Muscle of leg (tissue), 11 donors: Measurements from ENCODE around the gene SLC6A6. TPM values are rescaled to one million over a fixed set of nuclear protein-coding genes. Genes with fewer than 3 reads are reported as not detected.

Experiments used
- DNase-seq: peaks from one replicate; pipeline ENCODE4 v3.0.0; 2013
- H3K27ac ChIP-seq: one replicate; pipeline ENCODE4 v1.5.1; 2013; ENCODE audit warnings: mild to moderate bottlenecking, low read length, control low read depth
- H3K27me3 ChIP-seq: one replicate; pipeline ENCODE4 v1.6.1; 2013; ENCODE audit warnings: low read length; ENCODE audit not compliant: control insufficient read depth, insufficient read depth
- H3K36me3 ChIP-seq: one replicate; pipeline ENCODE4 v1.6.1; 2013; ENCODE audit warnings: low read length; ENCODE audit not compliant: control insufficient read depth, insufficient read depth
- H3K4me1 ChIP-seq: one replicate; pipeline ENCODE4 v1.6.1; 2013; ENCODE audit warnings: low read length; ENCODE audit not compliant: control insufficient read depth, insufficient read depth
- H3K4me3 ChIP-seq: one replicate; pipeline ENCODE4 v1.5.1; 2013; ENCODE audit warnings: low read length, control low read depth
- H3K9me3 ChIP-seq: replicated peaks from 2 replicates; pipeline ENCODE4 v1.6.1; 2013; ENCODE audit warnings: low read depth, low read length; ENCODE audit not compliant: control insufficient read depth
- WGBS: methylation state at CpG from one replicate; pipeline ENCODE4 v1.1.5; 2013; ENCODE audit warnings: missing lambda C conversion rate; ENCODE audit not compliant: insufficient coverage; 5-methylcytosine and 5-hydroxymethylcytosine counted together
- polyA plus RNA-seq, 8 donors: library from polyadenylated mRNA; unstranded; fragments of 120-200 nt; gene quantifications; one replicate each; pipeline versions ENCODE4 v1.2.1 to v1.2.3, GENCODE V29; 2013; ENCODE audit warnings: inconsistent platforms in 1 of 8, low replicate concordance in 1 of 8; ENCODE audit not compliant: insufficient read length in 8 of 8, insufficient read depth in 1 of 8
- total RNA-seq: library from RNA; stranded (reverse); fragments of 120-200 nt; gene quantifications from one replicate; pipeline ENCODE4 v1.2.4, GENCODE V29; 2013

The SLC6A6 gene
- total and polyA plus RNA-seq, 9 donors, result 2.6 to 4.7 (median 4.0) TPM

- H3K4me3 ChIP-seq, result no peak overlapping the region
- H3K27me3 ChIP-seq, result no peaks in the 10 kb centered on the region
- no peak for DNase-seq
- 71% methylated on average over 6 of the region's 7 CpGs for WGBS
- peaks cover 43% of the 10 kb centered on the region for H3K4me1 ChIP-seq
- no peaks in the 10 kb centered on the region for H3K9me3 ChIP-seq
- no peak overlapping the region for H3K27ac ChIP-seq
- peaks cover 30% of the 10 kb centered on the region for H3K36me3 ChIP-seq
Observed at GRCh38 chr3:14518432-14518802, 116.0 kb downstream of the SLC6A6 start.

DNA sequence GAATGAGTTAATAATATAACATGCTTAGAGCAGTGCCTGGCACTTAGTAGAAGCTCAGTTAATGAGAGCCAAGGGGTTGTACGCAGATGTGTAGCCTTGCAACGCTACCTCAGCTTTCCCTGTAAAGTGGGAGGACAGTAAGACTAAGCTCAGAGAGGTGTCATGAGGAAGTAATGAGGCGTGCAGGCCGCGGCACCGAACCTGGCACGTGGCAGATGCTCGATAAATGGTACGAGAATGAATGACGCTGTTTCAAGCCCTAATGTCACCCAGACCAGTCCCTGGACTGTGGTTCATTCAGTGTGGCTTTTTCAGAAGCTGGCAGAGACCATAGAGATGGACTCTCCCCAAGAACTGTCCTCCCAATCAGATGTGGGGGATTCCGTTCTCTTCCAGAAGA lies 116.5 kb downstream of the SLC6A6 start:
- Histone ChIP-seq H3K27ac (no peak overlapping the region), H3K36me3 (peaks cover 28% of the 10 kb centered on the region), H3K9me3 (no peaks in the 10 kb centered on the region), H3K27me3 (no peaks in the 10 kb centered on the region), H3K4me3 (no peak overlapping the region), H3K4me1 (peaks cover 48% of the 10 kb centered on the region)
- DNase-seq, result no peak
- 77% methylated on average over 10 of the region's 11 CpGs for WGBS

DNA sequence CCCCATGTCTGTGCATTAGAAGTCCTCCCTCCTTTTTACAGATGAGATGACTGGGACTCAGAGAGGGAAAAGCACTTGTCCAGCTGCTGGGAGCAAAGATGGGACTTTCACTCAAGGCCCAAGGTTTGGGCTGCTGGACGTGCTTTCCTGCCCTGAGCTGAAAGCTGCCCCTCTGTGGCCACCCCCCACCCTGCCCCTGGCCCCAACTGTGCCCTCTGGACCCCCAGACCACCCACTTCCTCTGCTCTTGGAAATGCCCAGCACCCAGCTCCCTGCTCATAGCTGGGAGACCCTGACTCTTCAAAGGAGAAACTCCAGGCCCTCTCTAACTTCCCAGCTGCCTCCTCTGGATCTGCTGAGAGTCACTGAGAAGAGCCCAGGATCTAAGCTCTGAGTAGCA lies 117.0 kb downstream of the SLC6A6 start:
- 17% methylated on average over 1 of the region's 1 CpG for WGBS
- H3K4me1 ChIP-seq, result peaks cover 52% of the 10 kb centered on the region
- H3K27me3 ChIP-seq, result no peaks in the 10 kb centered on the region

DNA sequence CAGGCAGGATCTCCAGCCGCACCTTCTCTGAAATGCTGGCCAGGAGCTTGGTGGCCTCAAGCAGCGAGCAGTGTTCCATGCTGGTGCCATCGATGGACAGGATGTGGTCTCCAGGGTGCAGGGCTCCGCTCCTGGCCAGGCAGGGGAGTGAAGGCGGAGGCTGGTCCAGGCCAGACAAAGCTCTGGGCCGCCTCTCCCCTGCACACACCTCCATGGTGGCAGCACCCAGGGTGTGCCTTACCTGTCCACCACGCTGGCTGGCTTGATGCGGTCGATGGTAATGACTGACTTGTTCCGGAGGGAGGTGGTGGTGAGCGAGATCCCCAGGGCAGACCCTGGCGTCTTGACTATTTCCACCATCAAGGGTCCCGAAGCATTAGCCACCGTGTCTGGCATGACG lies 117.7 kb downstream of the SLC6A6 start:
- no peaks in the 10 kb centered on the region for H3K9me3 ChIP-seq
- no peak for DNase-seq
- H3K4me1 ChIP-seq, result peaks cover 60% of the 10 kb centered on the region
- no peak overlapping the region for H3K27ac ChIP-seq
- H3K27me3 ChIP-seq, result no peaks in the 10 kb centered on the region
- 81% methylated on average over 9 of the region's 15 CpGs for WGBS
- peaks cover 22% of the 10 kb centered on the region for H3K36me3 ChIP-seq
- no peak overlapping the region for H3K4me3 ChIP-seq

More for the DNA sequence above, 117.0 kb downstream of the SLC6A6 start:
- Histone ChIP-seq H3K4me3 (no peak overlapping the region), H3K36me3 (peaks cover 23% of the 10 kb centered on the region), H3K27ac (no peak overlapping the region), H3K9me3 (no peaks in the 10 kb centered on the region)
- DNase-seq, result no peak

GRCh38 chr3:14520967-14521366 lies 118.6 kb downstream of the SLC6A6 start:
- 75% methylated on average over 8 of the region's 8 CpGs for WGBS
- H3K4me1 ChIP-seq, result peaks cover 68% of the 10 kb centered on the region
- no peaks in the 10 kb centered on the region for H3K9me3 ChIP-seq
- H3K36me3 ChIP-seq, result peaks cover 22% of the 10 kb centered on the region
- no peak overlapping the region for H3K4me3 ChIP-seq
- H3K27me3 ChIP-seq, result no peaks in the 10 kb centered on the region
- DNase-seq, result no peak
- peak overlapping the region; percentile 78 for H3K27ac ChIP-seq

GRCh38 chr3:14521611-14522010 lies 119.2 kb downstream of the SLC6A6 start:
- Histone ChIP-seq H3K9me3 (no peaks in the 10 kb centered on the region), H3K27ac (peak overlapping the region; percentile 78), H3K4me1 (peaks cover 72% of the 10 kb centered on the region), H3K36me3 (peaks cover 22% of the 10 kb centered on the region), H3K27me3 (no peaks in the 10 kb centered on the region), H3K4me3 (no peak overlapping the region)
- 74% methylated on average over 12 of the region's 12 CpGs for WGBS
- no peak for DNase-seq

GRCh38 chr3:14522129-14522691 lies 119.8 kb downstream of the SLC6A6 start:
- Histone ChIP-seq H3K27me3 (no peaks in the 10 kb centered on the region), H3K4me3 (no peak overlapping the region), H3K9me3 (no peaks in the 10 kb centered on the region), H3K36me3 (peaks cover 19% of the 10 kb centered on the region), H3K4me1 (peaks cover 77% of the 10 kb centered on the region), H3K27ac (peak overlapping the region; percentile 94)
- WGBS, result 13% methylated on average over 12 of the region's 16 CpGs
- DNase-seq, result peak; percentile 87

GRCh38 chr3:14522768-14523167 lies 120.4 kb downstream of the SLC6A6 start:
- WGBS, result 93% methylated on average over 6 of the region's 12 CpGs
- Histone ChIP-seq H3K27me3 (no peaks in the 10 kb centered on the region), H3K27ac (peak overlapping the region; percentile 94), H3K4me3 (no peak overlapping the region), H3K9me3 (no peaks in the 10 kb centered on the region), H3K4me1 (peaks cover 77% of the 10 kb centered on the region), H3K36me3 (peaks cover 13% of the 10 kb centered on the region)
- no peak for DNase-seq

DNA sequence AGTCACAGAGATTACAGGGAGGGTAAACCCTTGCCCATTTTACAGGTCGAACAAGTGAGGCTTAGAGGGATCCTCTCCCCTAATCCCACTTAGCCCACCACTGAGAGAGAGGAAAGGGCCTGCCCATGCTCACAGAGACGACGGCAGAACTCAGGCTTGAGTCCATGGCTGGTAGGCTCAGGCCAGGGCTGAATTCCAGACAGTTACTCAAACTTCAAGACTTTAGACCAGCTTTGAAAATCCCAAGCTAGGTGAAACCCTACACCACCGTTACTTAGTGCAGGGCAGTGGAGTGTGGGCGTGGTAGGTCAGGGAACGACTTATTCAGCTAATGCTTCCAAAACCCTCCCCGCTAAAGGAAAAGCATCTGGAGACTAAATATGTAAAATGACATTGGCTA lies 121.4 kb downstream of the SLC6A6 start:
- no CpG with 5 or more reads among the region's 7 CpGs for WGBS
- Histone ChIP-seq H3K9me3 (no peaks in the 10 kb centered on the region), H3K27ac (peak overlapping the region; percentile 94), H3K27me3 (no peaks in the 10 kb centered on the region), H3K36me3 (peaks cover 6% of the 10 kb centered on the region), H3K4me3 (no peak overlapping the region), H3K4me1 (peaks cover 69% of the 10 kb centered on the region)
- DNase-seq, result no peak

GRCh38 chr3:14524311-14524711 lies 121.9 kb downstream of the SLC6A6 start:
- Histone ChIP-seq H3K4me3 (no peak overlapping the region), H3K27ac (peak overlapping the region; percentile 94), H3K9me3 (no peaks in the 10 kb centered on the region), H3K4me1 (peaks cover 66% of the 10 kb centered on the region), H3K27me3 (no peaks in the 10 kb centered on the region), H3K36me3 (peaks cover 6% of the 10 kb centered on the region)
- DNase-seq, result peak; percentile 74
- WGBS, result 79% methylated on average over 10 of the region's 14 CpGs
